ENCODE data around the gene CD6. TPM values are rescaled to one million over a fixed set of nuclear protein-coding genes. Genes with fewer than 3 reads are reported as not detected.
A peak's percentile ranks its signal among the peaks of the same experiment; 100 is the strongest.

The CD6 gene
- total RNA-seq = 0.23 TPM in 1 of 2 replicates, not detected in the other

GRCh38 chr11:60971520-60971919 lies at the start of gene CD6:
CD6 (plus strand) TSS chr11:60971680; CDS start chr11:60971866, 186 bp downstream.
- no peak within 1 kb of the TSS for H3K4me3 ChIP-seq (ENCODE audit: low read depth, low read length)
- no peak for TF ChIP-seq CTCF (conservative IDR thresholded peaks at IDR 0.05; ENCODE audit: low read depth, low read length)
- no peak for DNase-seq (ENCODE audit: low read depth)

- TF ChIP-seq CTCF (conservative IDR thresholded peaks at IDR 0.05; ENCODE audit: low read depth, low read length) = no peak
- no peak for DNase-seq (ENCODE audit: low read depth)
- H3K4me3 ChIP-seq (ENCODE audit: low read depth, low read length) = no peak overlapping the region
Observed at GRCh38 chr11:60921777-60922335, 49.6 kb upstream of the CD6 start.

- TF ChIP-seq CTCF (conservative IDR thresholded peaks at IDR 0.05; ENCODE audit: low read depth, low read length) = no peak
- no peak for DNase-seq (ENCODE audit: low read depth)
- no peak overlapping the region for H3K4me3 ChIP-seq (ENCODE audit: low read depth, low read length)
Observed at GRCh38 chr11:60922906-60923305, 48.6 kb upstream of the CD6 start.

GRCh38 chr11:60923326-60923725 lies 48.2 kb upstream of the CD6 start:
- no peak for TF ChIP-seq CTCF (conservative IDR thresholded peaks at IDR 0.05; ENCODE audit: low read depth, low read length)
- no peak for DNase-seq (ENCODE audit: low read depth)
- H3K4me3 ChIP-seq (ENCODE audit: low read depth, low read length) = no peak overlapping the region

GRCh38 chr11:60923800-60924109 lies 47.7 kb upstream of the CD6 start:
- H3K4me3 ChIP-seq (ENCODE audit: low read depth, low read length) = no peak overlapping the region
- DNase-seq (ENCODE audit: low read depth) = no peak
- TF ChIP-seq CTCF (conservative IDR thresholded peaks at IDR 0.05; ENCODE audit: low read depth, low read length) = no peak

- H3K4me3 ChIP-seq (ENCODE audit: low read depth, low read length) = peak within 1 kb of the TSS; percentile 90
- no peak for TF ChIP-seq CTCF (conservative IDR thresholded peaks at IDR 0.05; ENCODE audit: low read depth, low read length)
- DNase-seq (ENCODE audit: low read depth) = no peak
Observed at GRCh38 chr11:60924110-60924905, 47.2 kb upstream of the CD6 start, which contains the start of gene TMEM132A. TMEM132A (plus strand) TSS chr11:60924460; CDS start chr11:60924634, 174 bp downstream.

All from epithelial cell of proximal tubule (primary cell).